ENCODE measurements around the gene NRXN3. TPM values are rescaled to one million over a fixed set of nuclear protein-coding genes. Genes with fewer than 3 reads are reported as not detected.

The NRXN3 gene
- total RNA-seq, 1 experiment from 2014 or later, result 0.80 TPM

- H3K27me3 ChIP-seq (ENCODE audit: control insufficient read depth, insufficient read depth, low read length), result no peaks in the 10 kb centered on the region
- no peak overlapping the region for H3K4me3 ChIP-seq (ENCODE audit: insufficient read depth, low read depth, low read length)
- DNase-seq, result no peak
- H3K36me3 ChIP-seq (replicated peaks; ENCODE audit: control insufficient read depth, insufficient read depth, low read length), result no peaks in the 10 kb centered on the region
Measured at GRCh38 chr14:78588906-78589305, 418.7 kb downstream of the NRXN3 start.

DNA sequence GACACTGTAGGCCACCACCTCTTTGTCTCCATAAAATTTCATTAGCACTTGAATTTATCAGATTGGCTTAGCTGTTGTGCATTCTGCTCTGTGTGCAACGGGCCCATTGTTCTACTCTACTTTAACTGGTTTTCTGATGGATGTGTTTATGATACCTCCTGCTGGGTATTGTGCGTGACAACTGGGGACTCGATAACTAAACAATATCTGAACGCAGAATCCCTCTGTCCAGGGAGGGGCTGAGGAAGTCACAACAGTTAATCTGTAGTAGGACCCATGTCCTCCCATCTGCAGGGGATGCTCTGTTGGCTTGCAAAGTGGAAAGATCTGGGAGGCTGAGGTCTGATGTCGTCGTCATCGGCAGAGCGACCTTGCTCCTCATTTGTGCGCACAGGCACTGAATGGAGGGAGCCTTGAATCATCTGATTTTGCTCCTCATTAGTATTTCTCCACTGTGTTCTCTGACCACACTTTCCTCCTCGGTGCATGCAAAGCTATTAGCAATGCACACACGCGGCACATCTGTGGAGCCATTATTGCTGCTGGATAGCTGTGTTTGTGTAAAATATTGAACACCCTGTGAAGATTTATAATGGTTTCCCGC is 422.5 kb downstream of the NRXN3 start:
- DNase-seq, result no peak
- no peaks in the 10 kb centered on the region for H3K36me3 ChIP-seq (replicated peaks; ENCODE audit: control insufficient read depth, insufficient read depth, low read length)
- H3K4me3 ChIP-seq (ENCODE audit: insufficient read depth, low read depth, low read length), result no peak overlapping the region
- H3K27me3 ChIP-seq (ENCODE audit: control insufficient read depth, insufficient read depth, low read length), result no peaks in the 10 kb centered on the region

GRCh38 chr14:78593949-78594348 is 423.8 kb downstream of the NRXN3 start:
- no peak for DNase-seq
- no peaks in the 10 kb centered on the region for H3K36me3 ChIP-seq (replicated peaks; ENCODE audit: control insufficient read depth, insufficient read depth, low read length)

GRCh38 chr14:78595797-78596196 is 425.6 kb downstream of the NRXN3 start:
- Histone ChIP-seq H3K4me3 (ENCODE audit: insufficient read depth, low read depth, low read length) (no peak overlapping the region), H3K27me3 (ENCODE audit: control insufficient read depth, insufficient read depth, low read length) (no peaks in the 10 kb centered on the region), H3K36me3 (replicated peaks; ENCODE audit: control insufficient read depth, insufficient read depth, low read length) (no peaks in the 10 kb centered on the region)
- DNase-seq, result peak; percentile 42

More at GRCh38 chr14:78593949-78594348, 423.8 kb downstream of the NRXN3 start:
- Histone ChIP-seq H3K27me3 (ENCODE audit: control insufficient read depth, insufficient read depth, low read length) (no peaks in the 10 kb centered on the region), H3K4me3 (ENCODE audit: insufficient read depth, low read depth, low read length) (no peak overlapping the region)

DNA sequence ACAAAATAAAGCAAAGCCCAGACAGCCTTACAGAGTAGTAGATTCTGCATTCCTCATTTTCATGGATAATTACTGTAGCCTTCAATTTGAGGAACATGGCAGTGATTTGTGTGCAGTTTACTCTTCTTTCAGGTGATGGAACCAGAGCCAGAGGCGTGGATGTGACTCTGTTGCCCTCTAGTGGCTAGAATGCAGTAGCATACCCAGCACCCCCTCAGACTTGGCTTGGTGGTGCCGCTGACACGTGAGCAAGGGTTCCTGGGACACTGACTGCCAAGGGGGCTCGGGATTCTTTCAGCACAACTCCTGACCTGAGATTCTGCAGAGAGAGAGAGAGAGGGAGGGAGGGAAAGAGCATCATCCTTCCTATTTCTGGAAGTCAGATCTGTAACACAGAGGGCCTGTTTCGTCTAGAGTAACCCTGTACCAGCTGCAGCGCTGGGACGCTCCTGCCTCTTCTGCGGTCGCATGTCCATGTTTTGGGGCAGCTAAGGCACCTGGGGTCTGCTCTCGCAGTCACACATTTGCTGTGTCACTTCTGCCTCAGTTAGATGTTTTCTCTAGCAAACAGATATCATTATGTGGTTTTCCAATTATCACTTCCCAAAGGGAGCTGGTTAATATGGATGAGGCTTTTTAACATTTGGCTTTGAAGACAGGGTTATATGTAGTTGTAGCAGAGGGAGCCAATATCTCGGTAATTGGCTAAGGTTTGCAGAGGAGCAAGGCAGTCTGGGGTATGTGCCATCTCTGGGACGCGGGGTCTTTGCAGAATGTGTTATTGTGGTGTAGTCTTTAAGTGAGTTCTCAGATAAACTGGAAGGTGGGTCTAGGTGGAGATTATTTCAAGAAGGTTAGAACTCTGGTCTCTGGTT is 428.1 kb downstream of the NRXN3 start:
- peak; percentile 76 for DNase-seq
- H3K36me3 ChIP-seq (replicated peaks; ENCODE audit: control insufficient read depth, insufficient read depth, low read length), result no peaks in the 10 kb centered on the region
- H3K27me3 ChIP-seq (ENCODE audit: control insufficient read depth, insufficient read depth, low read length), result no peaks in the 10 kb centered on the region
- H3K4me3 ChIP-seq (ENCODE audit: insufficient read depth, low read depth, low read length), result no peak overlapping the region

GRCh38 chr14:78605025-78605762 is 435.0 kb downstream of the NRXN3 start:
- Histone ChIP-seq H3K27me3 (ENCODE audit: control insufficient read depth, insufficient read depth, low read length) (no peaks in the 10 kb centered on the region), H3K36me3 (replicated peaks; ENCODE audit: control insufficient read depth, insufficient read depth, low read length) (no peaks in the 10 kb centered on the region), H3K4me3 (ENCODE audit: insufficient read depth, low read depth, low read length) (no peak overlapping the region)
- DNase-seq, result no peak

- H3K36me3 ChIP-seq (replicated peaks; ENCODE audit: control insufficient read depth, insufficient read depth, low read length), result no peaks in the 10 kb centered on the region
- H3K4me3 ChIP-seq (ENCODE audit: insufficient read depth, low read depth, low read length), result no peak overlapping the region
- H3K27me3 ChIP-seq (ENCODE audit: control insufficient read depth, insufficient read depth, low read length), result no peaks in the 10 kb centered on the region
- DNase-seq, result no peak
Measured at GRCh38 chr14:78605897-78606500, 435.8 kb downstream of the NRXN3 start.

GRCh38 chr14:78608998-78609787 is 439.0 kb downstream of the NRXN3 start:
- Histone ChIP-seq H3K4me3 (ENCODE audit: insufficient read depth, low read depth, low read length) (no peak overlapping the region), H3K27me3 (ENCODE audit: control insufficient read depth, insufficient read depth, low read length) (no peaks in the 10 kb centered on the region), H3K36me3 (replicated peaks; ENCODE audit: control insufficient read depth, insufficient read depth, low read length) (no peaks in the 10 kb centered on the region)
- DNase-seq, result no peak

DNA sequence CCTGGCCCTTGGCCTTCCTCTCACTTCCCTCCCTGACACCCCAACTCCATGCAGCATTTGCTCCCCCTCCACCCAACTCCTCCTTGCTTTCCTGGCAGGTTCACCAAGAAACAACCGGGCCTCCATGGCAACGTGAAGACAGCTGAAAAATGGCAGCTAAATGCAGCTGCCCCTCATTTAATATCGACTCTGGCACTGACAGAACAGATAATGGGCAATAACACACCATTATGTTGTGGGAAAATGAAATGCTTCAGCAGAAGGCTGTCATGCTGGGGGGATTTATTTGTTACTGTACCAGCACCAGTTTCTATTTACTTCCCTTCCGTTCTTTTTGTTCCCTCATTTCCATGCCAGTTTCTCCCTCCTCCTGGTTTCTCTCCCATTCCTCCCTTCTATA is 440.8 kb downstream of the NRXN3 start:
- Histone ChIP-seq H3K4me3 (ENCODE audit: insufficient read depth, low read depth, low read length) (no peak overlapping the region), H3K27me3 (ENCODE audit: control insufficient read depth, insufficient read depth, low read length) (no peaks in the 10 kb centered on the region), H3K36me3 (replicated peaks; ENCODE audit: control insufficient read depth, insufficient read depth, low read length) (no peaks in the 10 kb centered on the region)
- DNase-seq, result no peak

DNA sequence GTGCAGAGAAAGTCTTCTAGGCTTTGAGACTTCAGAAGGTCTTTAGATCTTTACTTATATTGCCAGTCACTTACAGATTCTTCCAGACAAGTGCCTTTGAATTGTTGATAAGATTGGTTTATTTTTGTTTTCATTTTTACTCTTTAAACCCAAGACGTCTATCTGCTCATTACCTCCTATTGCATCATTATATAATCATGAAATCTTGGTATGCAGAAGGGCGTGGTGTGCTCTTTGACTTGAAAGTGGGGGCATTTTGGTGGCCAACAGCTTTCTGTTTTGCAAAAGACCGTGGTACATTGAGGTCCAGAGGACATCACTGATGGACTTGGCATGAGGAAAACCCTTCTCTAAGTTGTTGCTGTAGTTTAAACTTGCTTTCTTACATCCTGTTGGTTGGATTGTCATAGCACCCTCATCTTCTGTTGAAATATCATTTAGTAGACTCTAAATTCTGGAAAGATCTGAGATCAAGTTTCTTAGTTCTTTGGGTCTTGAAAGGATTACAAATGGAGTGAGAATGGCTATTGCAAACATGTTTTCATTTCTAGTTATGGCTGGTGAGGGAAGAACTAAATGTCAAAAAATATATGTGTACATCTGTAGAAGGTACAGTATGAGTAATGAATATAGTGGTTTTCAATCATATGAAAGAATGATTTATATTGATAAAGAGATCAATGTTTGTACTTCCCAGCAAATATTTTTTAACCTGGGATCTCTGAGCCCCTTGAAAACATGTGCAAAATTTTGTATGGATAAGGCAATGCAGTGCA is 441.8 kb downstream of the NRXN3 start:
- DNase-seq, result no peak
- Histone ChIP-seq H3K36me3 (replicated peaks; ENCODE audit: control insufficient read depth, insufficient read depth, low read length) (no peaks in the 10 kb centered on the region), H3K27me3 (ENCODE audit: control insufficient read depth, insufficient read depth, low read length) (no peaks in the 10 kb centered on the region), H3K4me3 (ENCODE audit: insufficient read depth, low read depth, low read length) (no peak overlapping the region)

GRCh38 chr14:78612666-78613065 is 442.5 kb downstream of the NRXN3 start:
- Histone ChIP-seq H3K4me3 (ENCODE audit: insufficient read depth, low read depth, low read length) (no peak overlapping the region), H3K36me3 (replicated peaks; ENCODE audit: control insufficient read depth, insufficient read depth, low read length) (no peaks in the 10 kb centered on the region), H3K27me3 (ENCODE audit: control insufficient read depth, insufficient read depth, low read length) (no peaks in the 10 kb centered on the region)
- no peak for DNase-seq

- Histone ChIP-seq H3K4me3 (ENCODE audit: insufficient read depth, low read depth, low read length) (no peak overlapping the region), H3K36me3 (replicated peaks; ENCODE audit: control insufficient read depth, insufficient read depth, low read length) (no peaks in the 10 kb centered on the region), H3K27me3 (ENCODE audit: control insufficient read depth, insufficient read depth, low read length) (no peaks in the 10 kb centered on the region)
- no peak for DNase-seq
Measured at GRCh38 chr14:78614593-78614992, 444.4 kb downstream of the NRXN3 start.

DNA sequence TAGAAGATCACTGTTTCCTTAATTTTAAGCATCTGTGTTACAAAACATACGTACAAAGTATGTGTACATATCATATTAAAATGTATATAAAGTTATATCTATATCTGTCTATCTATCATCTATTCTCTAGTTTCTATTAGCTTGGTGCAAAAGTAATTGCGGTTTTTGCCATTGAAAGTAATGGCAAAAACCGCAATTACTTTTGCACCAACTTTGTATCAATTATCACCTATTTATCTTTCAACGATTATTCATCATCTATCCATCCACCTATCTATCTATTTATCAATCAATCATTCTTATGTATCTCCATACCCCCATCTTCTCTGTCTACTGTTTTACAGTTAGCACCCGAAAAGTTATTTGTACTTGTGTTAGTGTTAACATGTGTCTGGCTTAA is 447.6 kb downstream of the NRXN3 start:
- Histone ChIP-seq H3K36me3 (replicated peaks; ENCODE audit: control insufficient read depth, insufficient read depth, low read length) (no peaks in the 10 kb centered on the region), H3K27me3 (ENCODE audit: control insufficient read depth, insufficient read depth, low read length) (no peaks in the 10 kb centered on the region), H3K4me3 (ENCODE audit: insufficient read depth, low read depth, low read length) (no peak overlapping the region)
- DNase-seq, result no peak
